Neutrophil (primary cell): ENCODE measurements around the gene LMBRD1.

Experiments used
- H3K27ac ChIP-seq: fragments of 200-600 bp; sonication (generic); 2 replicates; pipeline ENCODE4 v1.5.1; 2016; ENCODE audit warnings: mild to moderate bottlenecking, moderate library complexity
- H3K27me3 ChIP-seq: fragments of 200-600 bp; sonication (generic); 2 replicates; pipeline ENCODE4 v1.6.0; 2016; ENCODE audit warnings: mild to moderate bottlenecking
- H3K36me3 ChIP-seq: fragments of 200-600 bp; sonication (generic); 2 replicates; pipeline ENCODE4 v1.5.1; 2017
- H3K4me1 ChIP-seq, 2 experiments: fragments of 200-600 bp in 1 of 2; sonication (generic) in 1 of 2; 1 replicate in 1 of 2; 2 replicates in 1 of 2; pipeline versions ENCODE4 v1.5.1 to v1.6.1; 2013 to 2016; ENCODE audit warnings: low read depth in 1 of 2, low read length in 1 of 2, mild to moderate bottlenecking in 1 of 2, moderate library complexity in 1 of 2; ENCODE audit not compliant: control insufficient read depth in 1 of 2, insufficient read depth in 1 of 2
- H3K4me3 ChIP-seq, 2 experiments: fragments of 200-600 bp in 1 of 2; sonication (generic) in 1 of 2; 1 replicate in 1 of 2; 2 replicates in 1 of 2; pipeline ENCODE4 v1.5.1; 2013 to 2016; ENCODE audit warnings: low read depth in 1 of 2, low read length in 1 of 2, mild to moderate bottlenecking in 1 of 2, moderate library complexity in 1 of 2
- H3K9me3 ChIP-seq: fragments of 200-600 bp; sonication (generic); 2 replicates; pipeline ENCODE4 v1.5.1; 2016
- TF ChIP-seq, protein P1 (sequence below): fragments of 200-600 bp; sonication (generic); IDR thresholded peaks from 2 replicates; pipeline ENCODE4 v1.5.1; 2016; ENCODE audit warnings: antibody characterized with exemption

The LMBRD1 gene

DNA sequence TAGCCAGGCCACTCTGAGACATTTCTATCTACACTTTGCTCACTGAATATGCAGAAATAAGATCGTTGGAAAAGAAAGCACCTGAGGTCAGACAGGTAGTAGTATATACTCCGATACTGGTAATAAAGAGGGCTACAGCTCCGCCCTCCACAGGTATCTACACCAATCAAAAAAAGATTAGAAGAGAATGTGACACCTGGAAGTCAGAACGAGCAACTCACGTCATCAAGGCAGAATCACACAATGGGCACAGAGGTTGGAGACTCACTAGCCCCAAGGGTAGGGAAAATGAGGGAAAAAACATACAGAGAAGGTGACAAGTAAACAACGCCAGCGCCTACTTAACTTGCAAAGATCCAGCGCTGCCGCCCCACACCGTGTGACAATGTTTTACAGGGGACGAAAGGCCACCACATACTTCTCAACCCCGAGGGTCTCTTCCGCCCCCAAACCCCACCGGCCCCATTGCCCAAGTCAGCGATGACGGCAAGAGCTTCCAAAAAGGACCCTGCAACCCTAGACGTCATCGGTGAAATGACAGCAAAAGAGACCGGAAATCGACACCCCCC lies 653 bp downstream of the LMBRD1 start:
- Histone ChIP-seq H3K4me3 (peak overlapping the region; percentile 92 to 94), H3K27ac (peak overlapping the region; percentile 89), H3K36me3 (no peaks in the 10 kb centered on the region), H3K9me3 (no peaks in the 10 kb centered on the region), H3K27me3 (no peaks in the 10 kb centered on the region), H3K4me1 (peaks cover 21 to 24% of the 10 kb centered on the region in 2 experiments)
- TF ChIP-seq, protein P1, sequence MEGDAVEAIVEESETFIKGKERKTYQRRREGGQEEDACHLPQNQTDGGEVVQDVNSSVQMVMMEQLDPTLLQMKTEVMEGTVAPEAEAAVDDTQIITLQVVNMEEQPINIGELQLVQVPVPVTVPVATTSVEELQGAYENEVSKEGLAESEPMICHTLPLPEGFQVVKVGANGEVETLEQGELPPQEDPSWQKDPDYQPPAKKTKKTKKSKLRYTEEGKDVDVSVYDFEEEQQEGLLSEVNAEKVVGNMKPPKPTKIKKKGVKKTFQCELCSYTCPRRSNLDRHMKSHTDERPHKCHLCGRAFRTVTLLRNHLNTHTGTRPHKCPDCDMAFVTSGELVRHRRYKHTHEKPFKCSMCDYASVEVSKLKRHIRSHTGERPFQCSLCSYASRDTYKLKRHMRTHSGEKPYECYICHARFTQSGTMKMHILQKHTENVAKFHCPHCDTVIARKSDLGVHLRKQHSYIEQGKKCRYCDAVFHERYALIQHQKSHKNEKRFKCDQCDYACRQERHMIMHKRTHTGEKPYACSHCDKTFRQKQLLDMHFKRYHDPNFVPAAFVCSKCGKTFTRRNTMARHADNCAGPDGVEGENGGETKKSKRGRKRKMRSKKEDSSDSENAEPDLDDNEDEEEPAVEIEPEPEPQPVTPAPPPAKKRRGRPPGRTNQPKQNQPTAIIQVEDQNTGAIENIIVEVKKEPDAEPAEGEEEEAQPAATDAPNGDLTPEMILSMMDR, result no peak

DNA sequence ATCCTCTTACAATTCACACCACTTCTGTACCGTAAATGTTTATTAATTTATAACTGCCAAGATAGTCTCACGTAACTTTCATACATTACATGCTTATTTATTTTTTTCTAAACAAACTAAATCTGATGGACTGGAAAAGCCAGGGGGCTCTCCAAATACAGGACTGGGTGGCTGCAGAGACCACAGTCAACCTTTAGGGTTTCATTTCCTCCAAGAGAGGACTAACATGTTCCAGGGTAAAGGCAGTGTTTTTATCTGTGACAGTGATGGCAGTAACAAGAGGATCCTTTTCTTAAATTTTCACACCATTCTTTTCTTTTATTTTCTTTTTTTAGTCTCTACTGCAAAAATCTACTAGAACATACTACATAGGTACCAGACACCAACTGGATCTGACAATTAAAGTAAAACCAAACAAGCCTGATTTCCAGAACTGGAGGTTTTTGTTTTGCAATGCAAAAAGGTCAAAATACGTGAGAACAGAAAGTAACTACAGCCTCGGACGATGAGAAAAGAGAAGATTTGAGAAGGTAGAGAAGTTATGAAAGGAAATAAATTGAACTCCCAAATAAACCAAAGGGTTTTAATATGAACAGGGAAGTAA lies 1.2 kb downstream of the LMBRD1 start:
- peaks cover 21 to 24% of the 10 kb centered on the region in 2 experiments for H3K4me1 ChIP-seq
- H3K36me3 ChIP-seq, result peaks cover under 1% of the 10 kb centered on the region
- peak overlapping the region; percentile 92 to 94 for H3K4me3 ChIP-seq
- TF ChIP-seq, protein P1, result no peak
- H3K9me3 ChIP-seq, result no peaks in the 10 kb centered on the region
- no peaks in the 10 kb centered on the region for H3K27me3 ChIP-seq
- peak overlapping the region; percentile 89 for H3K27ac ChIP-seq

DNA sequence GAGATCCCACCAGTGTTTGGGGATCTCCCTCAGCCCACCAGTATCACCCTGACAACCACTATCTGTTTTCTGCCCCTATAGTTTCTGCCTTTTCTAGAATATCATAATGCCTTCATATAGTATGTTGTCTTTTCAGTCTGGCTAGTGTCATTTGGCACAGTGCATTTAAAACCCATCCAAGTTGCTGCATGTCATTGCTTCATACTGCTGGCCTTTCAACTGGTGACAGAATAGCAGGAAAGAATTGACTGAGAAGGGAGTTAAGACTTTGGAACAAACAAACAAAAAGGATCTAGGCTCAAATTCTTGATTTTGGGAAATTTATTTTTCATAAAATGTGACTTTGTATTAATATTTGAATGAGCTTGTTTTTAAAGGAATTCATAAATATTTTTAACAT lies 4.5 kb downstream of the LMBRD1 start:
- no peaks in the 10 kb centered on the region for H3K9me3 ChIP-seq
- no peaks in the 10 kb centered on the region for H3K27me3 ChIP-seq
- H3K4me1 ChIP-seq, result peaks cover 24% of the 10 kb centered on the region in 2 experiments
- no peak overlapping the region for H3K27ac ChIP-seq
- peaks cover 21% of the 10 kb centered on the region for H3K36me3 ChIP-seq
- TF ChIP-seq, protein P1, result no peak
- H3K4me3 ChIP-seq, result no peak overlapping the region

DNA sequence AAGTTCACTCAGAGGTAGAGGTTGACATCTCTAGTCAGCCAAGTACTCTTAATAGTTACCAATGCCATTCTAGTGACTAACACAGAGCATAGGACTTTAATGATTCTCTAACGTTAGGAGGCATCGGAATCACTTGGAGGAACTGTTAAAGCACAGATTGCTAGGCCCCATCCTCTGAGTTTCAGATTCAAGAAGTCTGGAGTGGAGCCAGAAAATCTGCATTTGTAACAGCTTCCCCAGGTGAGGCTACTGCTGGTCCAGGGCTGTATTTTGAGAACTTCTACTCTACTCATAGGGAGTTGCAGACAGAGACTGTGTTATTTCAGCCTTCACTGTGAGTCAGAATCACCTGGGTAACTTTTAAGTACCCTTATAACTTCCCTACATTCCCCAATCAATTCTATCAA lies 5.7 kb downstream of the LMBRD1 start:
- peaks cover 21% of the 10 kb centered on the region for H3K36me3 ChIP-seq
- no peak overlapping the region for H3K27ac ChIP-seq
- peaks cover 18 to 19% of the 10 kb centered on the region in 2 experiments for H3K4me1 ChIP-seq
- H3K27me3 ChIP-seq, result no peaks in the 10 kb centered on the region
- H3K4me3 ChIP-seq, result no peak overlapping the region
- TF ChIP-seq, protein P1, result no peak
- H3K9me3 ChIP-seq, result no peaks in the 10 kb centered on the region

DNA sequence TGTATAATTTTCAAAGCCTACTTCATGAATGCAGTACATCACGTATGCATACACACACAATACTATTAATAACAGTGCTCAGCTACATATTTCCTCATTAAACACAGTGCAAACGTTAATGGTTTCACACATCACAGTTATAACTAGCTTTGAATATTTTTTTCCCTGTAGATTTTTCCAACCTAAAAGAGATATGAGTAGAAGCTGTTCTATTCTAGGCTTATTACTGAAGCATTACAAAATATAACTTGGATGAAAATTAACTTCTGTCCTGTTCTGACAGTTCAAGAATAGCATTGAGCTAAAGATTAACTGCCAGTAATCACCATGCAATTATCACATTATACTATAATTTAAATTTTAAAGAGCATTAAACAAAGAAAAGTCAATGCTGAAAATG lies 6.2 kb downstream of the LMBRD1 start:
- H3K27me3 ChIP-seq, result no peaks in the 10 kb centered on the region
- H3K9me3 ChIP-seq, result no peaks in the 10 kb centered on the region
- no peak overlapping the region for H3K27ac ChIP-seq
- no peak overlapping the region for H3K4me3 ChIP-seq
- H3K4me1 ChIP-seq, result peaks cover 14 to 15% of the 10 kb centered on the region in 2 experiments
- TF ChIP-seq, protein P1, result no peak
- peaks cover 21% of the 10 kb centered on the region for H3K36me3 ChIP-seq
